Fibroblast of the conjunctiva (primary cell): Measurements from ENCODE around the gene SLC17A2.

Experiments
- DNase-seq: peaks from one replicate; pipeline ENCODE4 v3.0.0-alpha.2; 2010; ENCODE audit warnings: low read depth

The SLC17A2 gene

DNA sequence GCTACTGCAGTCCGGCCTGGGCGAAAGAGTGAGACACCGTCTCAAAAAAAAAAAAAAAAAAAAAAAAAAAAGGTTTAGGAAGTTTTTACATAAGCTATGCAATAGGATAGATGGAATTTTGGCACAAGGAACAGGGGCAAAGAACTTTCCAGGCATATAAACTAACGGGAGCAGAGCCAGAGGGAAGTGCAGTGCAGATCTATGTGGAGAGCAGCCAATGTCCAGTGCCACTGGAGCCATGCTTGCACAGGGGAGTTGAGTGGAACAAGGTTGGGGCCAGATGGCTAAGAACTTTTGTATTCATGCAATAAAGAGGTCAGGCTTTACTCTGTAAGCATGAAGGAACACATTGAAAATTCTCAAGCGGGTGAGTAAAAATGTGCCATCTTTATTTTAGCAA is 10.8 kb downstream of the SLC17A2 start:
- no peak for DNase-seq

DNA sequence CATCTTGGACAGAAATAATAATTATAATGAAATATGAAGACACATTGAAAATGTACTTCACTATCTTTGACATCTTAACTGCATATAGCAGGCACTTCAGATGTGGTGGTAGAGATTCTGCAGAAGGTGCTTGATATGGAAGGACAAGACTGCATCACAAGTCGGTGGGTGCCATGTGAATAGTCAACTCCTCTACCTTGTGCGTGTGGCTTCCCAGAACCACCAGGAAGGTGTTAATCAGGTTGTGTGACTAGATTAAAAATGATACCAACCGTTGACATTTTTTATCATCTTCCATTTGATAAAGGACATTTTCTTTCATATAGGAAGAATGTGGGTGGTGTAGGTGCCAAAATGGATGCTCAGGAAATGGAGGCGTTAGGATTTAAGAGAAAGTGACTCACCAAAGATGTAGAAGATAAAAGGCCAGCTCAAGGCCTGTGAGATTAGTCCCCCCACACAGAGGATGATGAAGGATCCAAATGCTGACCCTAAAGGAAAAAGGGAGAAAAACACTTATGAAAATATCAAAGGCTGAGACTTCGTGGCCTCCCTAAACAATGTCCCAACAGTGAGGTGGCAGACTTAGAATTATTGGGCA is 12.3 kb downstream of the SLC17A2 start:
- no peak for DNase-seq

DNA sequence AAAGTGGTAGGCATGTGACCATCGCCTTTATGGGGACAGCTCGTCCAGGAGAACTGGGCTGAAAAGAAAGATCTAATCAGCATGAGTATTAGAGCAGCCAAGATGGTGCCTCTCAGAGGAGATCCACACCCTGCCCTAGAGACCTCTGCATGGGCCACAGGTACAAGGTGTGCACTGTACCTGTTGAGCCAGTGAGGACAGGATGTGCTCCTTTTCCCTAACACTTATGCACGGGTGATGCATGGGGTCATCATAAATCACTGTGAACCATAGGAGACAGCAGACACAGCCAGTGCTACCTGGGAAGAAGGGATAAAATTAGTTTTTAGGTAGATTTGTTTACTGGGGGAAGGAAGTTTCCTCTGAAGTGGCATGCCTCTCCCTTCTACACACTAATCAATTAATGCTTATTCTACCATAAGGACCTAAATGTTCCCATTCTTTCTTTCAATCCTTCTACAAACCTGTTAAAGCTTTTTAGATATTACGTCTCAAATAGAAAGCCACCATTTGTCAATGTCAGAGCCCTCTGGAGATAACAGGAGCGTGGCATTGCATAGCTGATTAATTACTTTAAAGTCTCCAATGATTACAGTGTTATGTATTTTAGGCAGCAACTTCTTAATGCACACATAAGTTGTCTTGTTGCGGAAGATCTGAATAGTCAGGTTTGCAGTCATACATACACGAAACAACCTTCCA is 13.6 kb downstream of the SLC17A2 start:
- no peak for DNase-seq

DNA sequence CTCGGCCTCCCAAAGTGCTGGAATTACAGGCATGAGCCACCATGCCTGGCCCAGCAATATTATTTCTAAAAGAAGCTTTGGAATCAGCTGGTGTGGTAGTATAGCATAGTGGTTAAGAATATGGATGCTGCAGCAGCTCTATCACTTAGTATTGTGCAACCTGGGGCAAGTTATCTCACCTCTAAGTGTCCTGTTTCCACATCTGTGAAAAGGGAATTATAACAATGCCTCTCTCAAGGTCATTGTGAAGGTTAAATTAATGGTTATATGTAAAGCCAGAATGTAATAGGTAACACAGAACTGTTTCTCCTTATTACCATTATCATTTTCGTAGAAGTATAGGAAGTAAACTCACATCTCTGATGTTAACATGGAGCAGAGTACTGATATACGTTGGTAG is 14.2 kb downstream of the SLC17A2 start:
- DNase-seq = no peak

DNA sequence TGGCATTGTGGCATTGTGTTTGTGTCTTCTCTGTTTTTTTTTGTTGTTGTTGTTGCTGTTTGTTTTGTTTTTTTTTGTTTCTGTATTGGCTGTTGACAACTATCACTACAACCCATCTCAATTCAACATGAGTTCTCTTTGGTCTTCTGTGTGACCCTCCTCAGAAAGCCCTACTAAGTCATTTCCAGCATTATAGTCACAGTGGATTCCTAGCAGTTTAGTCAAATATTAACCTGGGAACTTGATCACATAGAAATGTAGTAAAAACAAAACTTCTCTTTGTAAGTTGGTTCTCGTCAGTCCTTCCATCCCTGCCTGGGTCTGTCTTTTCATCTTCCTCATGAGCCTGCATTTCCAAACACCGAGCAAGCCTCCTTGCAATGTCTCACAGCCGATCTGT is 16.8 kb downstream of the SLC17A2 start:
- DNase-seq = no peak

DNA sequence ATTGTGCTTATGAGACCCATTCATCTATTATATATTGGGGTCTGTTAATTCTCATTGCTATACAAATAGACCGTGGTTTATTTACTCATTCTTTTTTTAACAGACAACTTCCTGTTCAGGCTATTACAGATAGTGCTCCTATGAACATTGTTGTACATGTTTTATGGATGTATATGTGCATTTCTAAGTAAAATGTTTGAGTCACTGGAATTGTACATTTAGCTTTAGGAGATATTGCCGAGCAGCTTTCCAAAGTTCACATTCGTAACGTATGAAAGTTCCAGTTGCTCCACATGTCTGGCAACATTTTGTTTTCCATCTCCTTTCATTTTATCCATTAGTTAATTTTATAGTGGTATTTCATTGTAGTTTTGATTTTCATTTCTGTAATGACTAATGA is 19.1 kb downstream of the SLC17A2 start:
- no peak for DNase-seq

DNA sequence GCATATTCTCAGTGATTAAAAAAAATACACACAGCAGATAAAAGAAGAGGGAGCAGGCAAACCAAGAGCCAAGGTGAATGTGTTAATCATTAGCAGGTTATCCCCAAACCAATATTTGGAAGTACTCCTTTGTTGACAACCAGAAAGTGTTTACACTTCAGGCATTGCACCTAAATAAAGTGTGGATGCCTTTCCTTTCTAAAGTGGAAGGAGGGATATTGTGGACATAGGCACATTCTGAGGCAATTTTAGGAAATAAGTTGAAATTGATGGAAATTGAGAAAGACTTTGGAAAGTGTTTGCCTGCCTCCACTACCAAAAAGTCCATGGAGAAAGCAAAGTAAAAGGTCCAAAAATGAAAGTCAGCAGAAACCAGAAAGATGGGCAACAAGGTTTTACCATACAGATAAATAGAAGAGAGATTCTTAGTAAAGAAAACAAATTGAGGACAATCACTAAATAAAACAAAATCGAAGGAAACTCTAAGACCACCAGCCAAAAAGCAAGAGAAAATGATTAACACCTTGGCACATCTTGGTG is 22.9 kb downstream of the SLC17A2 start:
- DNase-seq = no peak

DNA sequence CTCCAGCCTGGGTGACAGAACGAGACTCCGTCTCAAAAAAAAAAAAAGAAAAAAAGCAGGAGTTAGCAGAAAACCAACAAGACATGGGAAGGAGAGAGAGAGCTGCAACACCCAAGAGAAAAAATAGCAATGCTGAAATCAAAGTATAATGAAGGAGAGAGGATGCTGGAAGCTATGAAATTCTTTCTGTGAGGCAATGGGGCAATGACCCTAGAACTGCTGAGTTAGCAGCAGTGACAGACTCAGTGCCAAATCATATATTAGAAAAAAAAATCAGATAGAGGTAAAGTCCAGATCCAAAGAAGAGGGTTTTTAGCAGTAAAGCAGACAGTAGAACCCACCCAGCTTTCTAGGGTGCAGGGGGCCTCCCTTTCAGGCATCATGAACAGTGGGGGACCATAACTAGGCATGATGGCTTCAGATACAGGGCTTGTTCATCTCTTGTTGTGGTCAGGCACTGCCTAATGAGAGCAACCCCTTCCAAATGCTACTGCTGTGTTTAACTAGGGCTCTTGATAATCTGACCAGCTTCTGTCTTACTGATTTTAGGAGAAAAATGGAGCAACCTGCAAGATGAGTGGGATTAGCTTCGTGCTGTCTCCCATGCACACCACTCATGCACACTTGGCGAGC is 26.9 kb downstream of the SLC17A2 start:
- DNase-seq = no peak

DNA sequence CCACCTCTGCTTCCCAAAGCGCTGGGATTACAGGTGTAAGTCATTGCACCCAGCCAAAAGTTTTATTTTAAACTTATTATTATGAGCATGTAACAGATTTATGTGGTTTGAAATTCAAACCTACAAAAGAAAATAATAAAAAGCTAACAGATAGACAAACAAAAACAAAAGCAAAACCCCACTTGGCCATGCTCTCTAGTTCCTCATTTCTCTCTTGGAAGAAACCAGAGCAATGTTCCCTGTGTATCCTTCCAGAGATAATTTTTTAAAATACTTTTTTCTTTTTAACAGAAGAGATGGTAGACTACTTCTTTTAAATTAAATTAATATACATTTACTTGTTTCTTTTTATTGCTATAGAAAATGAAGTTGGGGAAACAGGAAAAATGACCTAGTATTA is 28.4 kb downstream of the SLC17A2 start:
- DNase-seq = no peak

DNA sequence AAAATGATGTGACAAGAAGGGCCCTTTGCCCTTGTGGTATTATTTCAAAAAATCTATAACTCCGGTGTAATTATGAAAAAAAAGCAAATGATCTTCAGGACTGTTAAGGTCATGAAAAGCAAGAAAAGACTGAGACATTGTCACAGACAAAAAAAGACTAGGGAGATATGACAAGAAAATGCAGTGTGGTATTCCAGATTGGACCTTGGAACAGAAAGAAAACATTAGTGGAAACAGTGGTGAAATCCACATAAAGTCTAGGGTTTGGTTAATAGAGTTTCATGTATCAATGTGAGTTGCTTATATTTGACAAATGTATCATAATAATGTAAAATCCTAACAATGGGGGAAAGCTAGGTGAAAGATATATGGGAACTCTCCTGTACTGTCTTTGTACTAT is 29.6 kb downstream of the SLC17A2 start:
- no peak for DNase-seq

DNA sequence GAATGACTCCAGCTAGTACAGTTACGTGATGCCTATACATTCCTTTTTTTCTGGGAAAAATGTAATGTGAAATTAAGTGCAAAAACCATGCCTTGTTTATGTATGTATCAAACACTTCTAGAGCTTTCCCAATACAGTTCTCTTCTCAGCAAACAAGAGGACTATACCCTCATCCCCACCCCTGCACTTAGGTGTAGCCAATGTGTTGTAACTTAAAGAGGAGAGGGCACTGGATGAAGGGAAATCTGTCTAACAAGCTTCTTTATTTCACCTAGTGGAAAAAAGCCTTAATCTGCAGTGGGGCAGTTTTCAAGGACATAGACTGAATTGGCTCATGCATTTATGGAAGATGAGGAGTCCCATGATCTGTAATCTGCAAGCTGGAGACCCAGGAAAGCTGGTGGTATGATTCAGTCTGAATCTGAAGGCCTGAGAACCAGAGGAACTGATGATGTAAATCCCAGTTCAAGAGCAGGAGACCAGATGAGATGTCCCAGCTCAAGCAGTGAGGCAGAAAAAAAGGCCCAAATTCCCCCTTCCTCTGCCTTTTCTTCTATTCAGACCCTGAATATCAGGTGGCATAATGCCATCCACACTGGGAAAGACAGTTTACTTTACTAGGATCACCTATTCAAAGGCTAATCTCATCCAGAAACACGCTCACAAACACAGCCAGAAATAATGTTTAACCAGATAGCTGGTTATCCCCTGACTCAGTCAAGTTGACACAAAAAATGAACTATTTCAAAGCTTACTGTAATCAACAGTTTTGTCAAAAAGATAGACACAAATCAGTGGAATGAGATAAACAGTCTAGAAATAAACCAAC is 30.7 kb downstream of the SLC17A2 start:
- DNase-seq = no peak

DNA sequence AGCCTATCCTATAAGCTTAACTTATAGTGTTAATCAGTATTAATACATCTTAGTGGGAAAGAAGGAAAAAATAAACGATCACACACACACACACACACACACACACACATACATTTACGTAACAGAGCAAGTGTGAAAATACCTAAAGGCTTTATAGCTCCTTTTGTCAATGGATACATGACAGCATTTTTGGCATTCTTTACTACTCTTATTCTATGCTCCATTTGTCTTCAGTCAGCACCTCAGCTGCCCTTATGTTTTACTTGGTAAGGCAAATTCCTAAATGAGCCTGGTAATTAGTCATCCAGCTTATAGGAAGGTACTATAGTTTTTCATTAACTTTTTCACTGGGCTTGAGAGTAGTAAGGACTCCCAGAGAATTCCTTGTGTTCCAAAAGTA is 31.4 kb downstream of the SLC17A2 start:
- no peak for DNase-seq

DNA sequence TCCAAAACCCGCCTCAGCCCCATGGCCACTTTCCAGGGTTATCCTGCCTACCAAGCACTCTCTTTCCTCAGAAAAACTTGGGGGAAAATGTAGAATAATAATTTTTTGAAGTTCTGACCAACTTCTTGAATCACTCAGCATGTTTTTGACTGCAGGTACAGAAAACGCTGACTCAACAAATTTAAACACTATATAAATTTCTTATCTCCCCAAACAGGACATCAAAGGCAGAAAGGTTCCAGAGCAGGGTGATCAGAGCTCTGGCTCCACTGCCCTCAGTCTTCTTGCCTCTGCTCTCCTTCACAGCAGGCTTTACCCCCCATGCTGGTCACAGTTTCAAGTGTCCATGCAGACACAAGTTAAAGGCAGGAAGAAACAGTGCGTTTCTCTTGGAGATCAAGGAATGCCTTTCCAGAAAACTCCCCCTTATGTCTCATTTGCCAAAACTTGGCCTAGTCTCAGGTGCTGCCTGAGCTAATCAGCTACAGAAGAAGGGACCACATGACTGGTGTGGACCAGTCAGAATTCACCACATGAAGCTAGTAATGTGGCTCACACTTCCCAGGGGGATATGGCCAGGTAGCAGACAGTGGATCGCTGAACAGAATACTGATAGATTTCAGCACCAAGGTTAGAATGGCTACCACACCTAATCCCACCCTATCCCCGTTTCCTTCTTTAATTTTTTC is 32.1 kb downstream of the SLC17A2 start:
- DNase-seq = no peak

DNA sequence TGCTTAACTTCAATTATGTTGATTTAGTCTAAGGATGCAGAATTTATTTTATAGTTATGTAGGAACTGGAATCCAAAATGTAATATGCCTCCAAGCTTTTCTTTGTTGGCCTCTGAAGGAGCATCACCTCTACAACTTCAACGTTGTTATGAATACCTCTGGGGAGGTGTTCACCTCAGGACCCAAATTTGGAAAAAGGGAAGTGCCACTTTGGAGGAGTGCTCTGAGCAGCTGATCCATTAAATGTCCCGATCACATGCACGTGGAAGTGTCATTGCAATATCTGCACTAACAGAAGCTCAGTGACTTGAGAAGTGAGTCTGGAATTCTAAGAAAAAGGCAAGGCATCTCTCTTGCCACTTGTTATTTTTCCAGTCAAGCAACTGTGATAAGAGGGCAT is 34.2 kb downstream of the SLC17A2 start:
- DNase-seq = no peak

DNA sequence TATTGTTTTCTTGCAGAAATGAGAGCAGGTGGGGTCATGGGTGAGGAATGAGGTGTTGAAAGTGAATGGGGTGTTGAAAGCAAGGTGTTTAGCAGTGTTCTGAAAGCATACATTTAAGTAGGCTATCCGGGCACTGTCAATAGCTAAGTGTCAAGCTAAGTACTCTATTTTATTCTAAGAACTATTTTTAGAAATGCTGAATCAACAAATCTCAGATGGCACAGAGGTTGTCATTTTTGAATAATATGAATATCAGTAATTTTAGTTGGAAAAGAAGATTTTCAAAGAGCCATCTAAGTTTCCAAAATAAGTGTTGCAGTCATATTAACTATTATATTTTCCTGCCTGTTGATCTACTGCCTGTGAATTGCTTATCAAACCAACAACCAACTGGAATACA is 34.7 kb downstream of the SLC17A2 start:
- no peak for DNase-seq

DNA sequence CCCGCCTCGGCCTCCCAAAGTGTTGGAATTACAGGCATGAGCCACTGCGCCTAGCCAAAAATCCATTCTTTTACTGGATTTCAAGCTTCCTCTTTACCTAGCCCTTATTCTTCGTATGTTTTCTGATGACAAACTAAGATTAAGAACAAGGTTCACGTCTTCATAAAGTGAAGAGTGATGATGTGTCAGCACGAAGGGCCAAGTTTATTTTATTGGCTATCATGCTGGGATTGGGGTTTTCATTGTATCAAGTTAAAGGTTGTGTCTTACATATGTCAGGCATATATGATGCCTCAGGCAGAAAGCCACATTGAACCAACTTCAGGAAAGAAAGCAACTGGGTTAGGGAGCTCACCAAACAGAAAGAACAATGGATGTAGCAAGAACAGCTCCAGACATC is 36.7 kb downstream of the SLC17A2 start:
- DNase-seq = no peak

DNA sequence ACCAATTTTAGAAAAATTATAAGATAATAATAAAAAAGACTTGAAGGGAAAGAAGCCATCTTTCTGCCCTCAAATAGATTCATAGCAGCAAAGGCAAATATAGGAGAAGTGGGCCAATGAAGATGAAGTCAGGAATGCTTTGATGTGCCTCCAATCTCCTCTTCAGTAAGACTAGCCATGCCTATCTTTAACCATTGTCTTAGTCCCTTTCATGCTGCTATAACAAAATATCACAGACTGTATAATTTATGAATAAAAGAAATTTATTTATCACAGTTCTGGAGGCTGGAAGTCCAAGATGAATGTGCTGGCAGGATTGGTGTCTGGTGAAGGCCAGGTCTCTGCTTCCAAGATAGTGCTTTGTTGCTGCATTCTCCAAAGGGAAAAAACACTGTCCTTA is 37.6 kb downstream of the SLC17A2 start:
- DNase-seq = no peak

DNA sequence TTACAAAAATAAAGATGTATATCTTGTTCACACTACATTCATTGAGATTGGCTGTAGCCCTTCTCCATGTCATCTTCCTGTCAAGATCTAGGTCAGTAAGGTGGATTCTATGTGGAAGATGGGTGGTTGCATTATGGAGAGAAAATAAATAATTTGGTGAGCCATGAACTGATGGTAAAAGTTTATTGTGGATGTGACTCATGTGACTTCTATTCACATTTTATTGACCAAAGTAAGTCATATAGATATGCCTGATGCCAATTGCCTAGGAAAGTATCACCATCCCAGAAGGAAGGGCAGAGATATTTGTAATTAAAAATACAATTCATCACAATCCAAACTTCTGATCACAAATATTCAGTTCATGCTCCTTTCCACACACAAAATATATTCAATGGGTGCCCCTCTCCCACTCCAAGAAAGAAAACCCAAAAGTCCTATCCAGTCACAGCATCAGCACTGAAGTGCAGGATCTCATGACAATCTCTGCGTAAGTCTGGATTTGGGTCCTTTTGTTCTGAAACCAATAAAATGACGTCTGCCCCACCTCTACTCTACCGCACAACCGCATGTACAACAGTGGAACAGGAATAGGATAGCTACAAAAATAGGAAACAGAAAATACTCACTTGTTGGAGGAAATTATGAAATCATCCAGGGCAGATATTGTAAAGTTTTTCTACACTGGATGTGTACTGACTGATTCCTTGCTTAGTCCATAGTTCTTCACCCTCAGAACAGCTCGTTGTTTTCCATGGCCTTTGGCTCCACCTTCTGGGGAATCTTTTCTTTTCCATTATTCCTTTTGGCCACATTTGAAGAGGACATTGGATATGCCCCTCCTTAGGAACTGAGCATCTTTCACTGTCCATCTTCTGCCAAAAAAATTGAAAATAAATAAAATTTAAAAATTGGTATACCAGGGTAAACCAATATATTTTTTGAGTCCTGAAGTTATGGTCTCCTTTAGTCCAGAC is 40.3 kb downstream of the SLC17A2 start:
- DNase-seq = peak; percentile 36

DNA sequence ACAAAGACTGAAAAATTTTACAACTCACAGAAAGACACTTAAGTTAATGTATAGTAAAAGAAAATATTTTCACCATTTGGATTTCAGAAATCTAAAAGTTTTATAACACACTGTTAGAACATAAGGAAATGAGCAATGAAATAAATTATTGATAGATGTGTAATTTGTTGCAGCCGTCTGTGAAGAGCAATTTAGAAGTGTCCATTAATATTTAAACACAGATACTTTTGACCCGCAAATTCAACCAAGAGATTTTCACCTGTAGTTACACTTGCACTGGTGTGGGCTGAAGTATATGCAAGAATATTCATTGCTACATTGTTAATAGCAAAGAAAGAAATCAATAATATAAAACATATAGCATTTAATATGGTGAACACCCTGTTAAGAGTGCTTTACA is 41.9 kb downstream of the SLC17A2 start:
- no peak for DNase-seq

DNA sequence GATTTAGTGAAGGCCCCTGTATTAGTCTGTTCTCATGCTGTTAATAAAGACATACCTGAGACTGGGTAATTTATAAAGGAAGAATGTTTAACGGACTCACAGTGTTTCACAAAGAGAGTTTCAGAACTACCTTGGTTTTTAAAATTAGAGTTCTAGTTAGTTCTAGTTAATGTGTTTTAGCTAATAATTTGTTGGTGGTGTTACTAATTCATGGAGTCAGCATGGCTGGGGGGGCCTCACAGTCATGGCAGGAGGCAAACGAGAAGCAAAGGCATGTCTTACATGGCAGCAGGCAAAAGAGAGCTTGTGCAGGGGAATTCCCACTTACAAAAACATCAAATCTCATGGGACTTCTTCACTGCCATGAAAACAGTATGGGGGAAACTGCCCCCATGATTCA is 44.4 kb downstream of the SLC17A2 start:
- no peak for DNase-seq

DNA sequence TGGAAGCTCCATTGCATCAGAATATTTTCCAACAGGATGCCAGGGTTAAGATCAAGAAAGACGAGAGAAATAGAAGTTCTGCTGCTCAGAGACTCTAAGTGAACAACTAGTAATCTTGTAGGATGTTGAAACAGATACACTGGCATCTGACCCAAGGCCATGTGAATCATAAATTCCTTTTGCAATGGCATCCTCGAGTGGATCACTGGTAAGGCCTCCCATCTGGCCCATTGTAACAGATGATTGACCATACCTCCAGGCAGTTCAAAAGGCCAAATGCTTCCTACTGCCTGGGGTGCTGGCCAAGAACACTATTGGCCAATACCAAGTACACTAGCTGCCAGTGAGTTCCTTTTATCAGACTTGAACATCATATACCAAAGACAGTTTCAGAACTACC is 46.5 kb downstream of the SLC17A2 start:
- peak; percentile 94 for DNase-seq
